ENCODE results near the gene NR2F1. TPM values are rescaled to one million over a fixed set of nuclear protein-coding genes. Genes with fewer than 3 reads are reported as not detected.
A peak's percentile ranks its signal among the peaks of the same experiment; 100 is the strongest.

The NR2F1 gene
- not detected in 2 replicates for total RNA-seq (2014; rRNA removed; shearing (Covaris generic))
- polyA plus RNA-seq (2016; fragmentation: Nextera tagmentation; extraction: Ambion mirVana) = not detected in 2 replicates
- long read RNA-seq = 0 reads

DNA sequence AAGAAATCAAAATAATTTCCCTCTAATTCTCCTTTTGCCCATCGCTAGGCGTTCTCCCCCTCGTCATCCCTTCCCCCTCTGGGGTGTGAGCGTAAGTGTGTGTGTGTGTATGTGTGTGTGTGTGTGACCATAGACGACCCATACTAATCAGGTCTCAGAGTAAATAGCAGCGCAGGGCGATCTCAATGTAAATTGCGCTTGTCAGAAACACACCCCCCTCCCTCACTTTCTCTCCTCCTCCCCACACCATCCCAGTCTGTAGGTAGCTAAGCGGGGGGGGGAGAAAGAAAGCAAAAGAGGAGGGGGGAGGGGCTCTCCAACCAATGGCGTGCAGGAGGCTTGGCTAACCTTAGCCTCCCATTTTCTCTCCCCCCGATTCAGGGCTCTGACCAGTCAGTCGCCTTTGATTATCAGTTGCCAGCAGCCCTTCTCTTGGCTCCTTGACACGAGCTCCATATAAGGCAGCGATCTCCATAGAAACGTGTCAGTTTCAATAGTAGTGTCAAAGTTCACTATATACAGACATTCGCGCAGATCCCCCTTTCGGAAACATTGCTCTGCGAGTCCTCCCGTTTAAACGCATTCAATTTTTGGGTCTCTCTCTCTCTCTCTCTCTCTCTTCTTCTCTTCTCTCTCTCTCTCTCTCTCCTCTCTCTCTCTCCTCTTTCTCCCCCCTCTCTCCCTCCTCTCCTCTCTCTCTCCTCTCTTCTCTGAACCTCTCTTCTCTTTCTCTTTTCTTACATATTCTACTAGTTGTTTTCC lies at the start of gene NR2F1:
Gene NR2F1 (plus strand): TSS at position 546 of the 762 bp plus-strand sequence. CDS start 1,802 bp downstream, outside the sequence.
- H3K36me3 ChIP-seq (ENCODE audit: insufficient read depth) = no peaks in the 10 kb centered on the region

DNA sequence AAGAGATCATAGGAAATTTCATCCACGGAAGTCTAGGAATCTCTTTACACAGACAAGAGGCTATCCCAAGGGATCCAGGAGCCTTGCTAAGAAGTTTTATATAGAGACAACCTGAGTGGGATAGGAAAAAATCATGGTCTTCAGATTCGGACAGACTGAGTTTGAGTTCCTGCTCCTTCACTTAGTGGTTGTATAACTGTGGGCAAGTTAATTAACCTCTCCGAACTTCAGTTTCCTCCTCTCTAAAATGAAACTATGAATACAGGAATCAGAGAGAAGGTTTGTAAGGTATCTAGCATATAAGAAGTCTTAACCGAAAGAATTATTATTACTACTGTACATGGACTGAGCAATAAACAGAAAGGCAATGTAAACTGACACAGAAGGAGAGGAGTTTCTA lies 37.1 kb upstream of the NR2F1 start:
- peaks cover 2% of the 10 kb centered on the region for H3K27me3 Mint-ChIP-seq (ENCODE audit: insufficient read depth, low read depth, poor library complexity)
- no peak overlapping the region for H3K27ac Mint-ChIP-seq
- Histone ChIP-seq H3K4me3 (no peak overlapping the region), H3K4me2 (no peak overlapping the region), H4K20me1 (replicated peaks; ENCODE audit: insufficient read depth) (no peaks in the 10 kb centered on the region), H2AFZ (no peak overlapping the region), H3F3A (replicated peaks; ENCODE audit: low read depth) (no peaks in the 10 kb centered on the region), H3K79me2 (replicated peaks; ENCODE audit: insufficient read depth) (no peaks in the 10 kb centered on the region), H3K4me1 (ENCODE audit: insufficient read depth) (no peaks in the 10 kb centered on the region), H3K36me3 (ENCODE audit: insufficient read depth) (no peaks in the 10 kb centered on the region), H3K9me2 (ENCODE audit: insufficient read depth) (no peaks in the 10 kb centered on the region), H3K27ac (ENCODE audit: low read depth) (no peak overlapping the region), H3K27me3 (ENCODE audit: insufficient read depth) (no peaks in the 10 kb centered on the region)
- H3K36me3 Mint-ChIP-seq (ENCODE audit: low read depth) = 0 out of 3 replicates have a peak, but pooled peaks cover 4% of the 10 kb centered on the region
- no peak overlapping the region for H3K4me3 Mint-ChIP-seq
- ATAC-seq (no peak), DNase-seq (ENCODE audit: low spot score) (no peak)
- H3K9me3 Mint-ChIP-seq = peaks cover 3% of the 10 kb centered on the region; the same call in 1 of the 3 replicates
- H3K4me1 Mint-ChIP-seq = no peaks in the 10 kb centered on the region
- TF ChIP-seq POLR2AphosphoS5 (IDR thresholded peaks at IDR 0.05; ENCODE audit: low read depth) (no peak), CREB1 (CRISPR knock-in tag; IDR thresholded peaks at IDR 0.05; ENCODE audit: low read depth) (no peak), EZH2 (IDR thresholded peaks at IDR 0.05; ENCODE audit: low read depth, unreplicated experiment) (no peak), JUNB (IDR thresholded peaks at IDR 0.05; ENCODE audit: unreplicated experiment) (no peak), STAT1 (IDR thresholded peaks at IDR 0.05; ENCODE audit: unreplicated experiment) (no peak), EZH2phosphoT487 (IDR thresholded peaks at IDR 0.05; ENCODE audit: unreplicated experiment) (no peak)
- TF ChIP-seq, protein P1, sequence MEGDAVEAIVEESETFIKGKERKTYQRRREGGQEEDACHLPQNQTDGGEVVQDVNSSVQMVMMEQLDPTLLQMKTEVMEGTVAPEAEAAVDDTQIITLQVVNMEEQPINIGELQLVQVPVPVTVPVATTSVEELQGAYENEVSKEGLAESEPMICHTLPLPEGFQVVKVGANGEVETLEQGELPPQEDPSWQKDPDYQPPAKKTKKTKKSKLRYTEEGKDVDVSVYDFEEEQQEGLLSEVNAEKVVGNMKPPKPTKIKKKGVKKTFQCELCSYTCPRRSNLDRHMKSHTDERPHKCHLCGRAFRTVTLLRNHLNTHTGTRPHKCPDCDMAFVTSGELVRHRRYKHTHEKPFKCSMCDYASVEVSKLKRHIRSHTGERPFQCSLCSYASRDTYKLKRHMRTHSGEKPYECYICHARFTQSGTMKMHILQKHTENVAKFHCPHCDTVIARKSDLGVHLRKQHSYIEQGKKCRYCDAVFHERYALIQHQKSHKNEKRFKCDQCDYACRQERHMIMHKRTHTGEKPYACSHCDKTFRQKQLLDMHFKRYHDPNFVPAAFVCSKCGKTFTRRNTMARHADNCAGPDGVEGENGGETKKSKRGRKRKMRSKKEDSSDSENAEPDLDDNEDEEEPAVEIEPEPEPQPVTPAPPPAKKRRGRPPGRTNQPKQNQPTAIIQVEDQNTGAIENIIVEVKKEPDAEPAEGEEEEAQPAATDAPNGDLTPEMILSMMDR (conservative IDR thresholded peaks at IDR 0.05; ENCODE audit: low read depth in 2 of 2) = no peak
- TF ChIP-seq, protein P2, sequence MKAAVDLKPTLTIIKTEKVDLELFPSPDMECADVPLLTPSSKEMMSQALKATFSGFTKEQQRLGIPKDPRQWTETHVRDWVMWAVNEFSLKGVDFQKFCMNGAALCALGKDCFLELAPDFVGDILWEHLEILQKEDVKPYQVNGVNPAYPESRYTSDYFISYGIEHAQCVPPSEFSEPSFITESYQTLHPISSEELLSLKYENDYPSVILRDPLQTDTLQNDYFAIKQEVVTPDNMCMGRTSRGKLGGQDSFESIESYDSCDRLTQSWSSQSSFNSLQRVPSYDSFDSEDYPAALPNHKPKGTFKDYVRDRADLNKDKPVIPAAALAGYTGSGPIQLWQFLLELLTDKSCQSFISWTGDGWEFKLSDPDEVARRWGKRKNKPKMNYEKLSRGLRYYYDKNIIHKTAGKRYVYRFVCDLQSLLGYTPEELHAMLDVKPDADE (IDR thresholded peaks at IDR 0.05) = no peak
- TF ChIP-seq, protein P3, sequence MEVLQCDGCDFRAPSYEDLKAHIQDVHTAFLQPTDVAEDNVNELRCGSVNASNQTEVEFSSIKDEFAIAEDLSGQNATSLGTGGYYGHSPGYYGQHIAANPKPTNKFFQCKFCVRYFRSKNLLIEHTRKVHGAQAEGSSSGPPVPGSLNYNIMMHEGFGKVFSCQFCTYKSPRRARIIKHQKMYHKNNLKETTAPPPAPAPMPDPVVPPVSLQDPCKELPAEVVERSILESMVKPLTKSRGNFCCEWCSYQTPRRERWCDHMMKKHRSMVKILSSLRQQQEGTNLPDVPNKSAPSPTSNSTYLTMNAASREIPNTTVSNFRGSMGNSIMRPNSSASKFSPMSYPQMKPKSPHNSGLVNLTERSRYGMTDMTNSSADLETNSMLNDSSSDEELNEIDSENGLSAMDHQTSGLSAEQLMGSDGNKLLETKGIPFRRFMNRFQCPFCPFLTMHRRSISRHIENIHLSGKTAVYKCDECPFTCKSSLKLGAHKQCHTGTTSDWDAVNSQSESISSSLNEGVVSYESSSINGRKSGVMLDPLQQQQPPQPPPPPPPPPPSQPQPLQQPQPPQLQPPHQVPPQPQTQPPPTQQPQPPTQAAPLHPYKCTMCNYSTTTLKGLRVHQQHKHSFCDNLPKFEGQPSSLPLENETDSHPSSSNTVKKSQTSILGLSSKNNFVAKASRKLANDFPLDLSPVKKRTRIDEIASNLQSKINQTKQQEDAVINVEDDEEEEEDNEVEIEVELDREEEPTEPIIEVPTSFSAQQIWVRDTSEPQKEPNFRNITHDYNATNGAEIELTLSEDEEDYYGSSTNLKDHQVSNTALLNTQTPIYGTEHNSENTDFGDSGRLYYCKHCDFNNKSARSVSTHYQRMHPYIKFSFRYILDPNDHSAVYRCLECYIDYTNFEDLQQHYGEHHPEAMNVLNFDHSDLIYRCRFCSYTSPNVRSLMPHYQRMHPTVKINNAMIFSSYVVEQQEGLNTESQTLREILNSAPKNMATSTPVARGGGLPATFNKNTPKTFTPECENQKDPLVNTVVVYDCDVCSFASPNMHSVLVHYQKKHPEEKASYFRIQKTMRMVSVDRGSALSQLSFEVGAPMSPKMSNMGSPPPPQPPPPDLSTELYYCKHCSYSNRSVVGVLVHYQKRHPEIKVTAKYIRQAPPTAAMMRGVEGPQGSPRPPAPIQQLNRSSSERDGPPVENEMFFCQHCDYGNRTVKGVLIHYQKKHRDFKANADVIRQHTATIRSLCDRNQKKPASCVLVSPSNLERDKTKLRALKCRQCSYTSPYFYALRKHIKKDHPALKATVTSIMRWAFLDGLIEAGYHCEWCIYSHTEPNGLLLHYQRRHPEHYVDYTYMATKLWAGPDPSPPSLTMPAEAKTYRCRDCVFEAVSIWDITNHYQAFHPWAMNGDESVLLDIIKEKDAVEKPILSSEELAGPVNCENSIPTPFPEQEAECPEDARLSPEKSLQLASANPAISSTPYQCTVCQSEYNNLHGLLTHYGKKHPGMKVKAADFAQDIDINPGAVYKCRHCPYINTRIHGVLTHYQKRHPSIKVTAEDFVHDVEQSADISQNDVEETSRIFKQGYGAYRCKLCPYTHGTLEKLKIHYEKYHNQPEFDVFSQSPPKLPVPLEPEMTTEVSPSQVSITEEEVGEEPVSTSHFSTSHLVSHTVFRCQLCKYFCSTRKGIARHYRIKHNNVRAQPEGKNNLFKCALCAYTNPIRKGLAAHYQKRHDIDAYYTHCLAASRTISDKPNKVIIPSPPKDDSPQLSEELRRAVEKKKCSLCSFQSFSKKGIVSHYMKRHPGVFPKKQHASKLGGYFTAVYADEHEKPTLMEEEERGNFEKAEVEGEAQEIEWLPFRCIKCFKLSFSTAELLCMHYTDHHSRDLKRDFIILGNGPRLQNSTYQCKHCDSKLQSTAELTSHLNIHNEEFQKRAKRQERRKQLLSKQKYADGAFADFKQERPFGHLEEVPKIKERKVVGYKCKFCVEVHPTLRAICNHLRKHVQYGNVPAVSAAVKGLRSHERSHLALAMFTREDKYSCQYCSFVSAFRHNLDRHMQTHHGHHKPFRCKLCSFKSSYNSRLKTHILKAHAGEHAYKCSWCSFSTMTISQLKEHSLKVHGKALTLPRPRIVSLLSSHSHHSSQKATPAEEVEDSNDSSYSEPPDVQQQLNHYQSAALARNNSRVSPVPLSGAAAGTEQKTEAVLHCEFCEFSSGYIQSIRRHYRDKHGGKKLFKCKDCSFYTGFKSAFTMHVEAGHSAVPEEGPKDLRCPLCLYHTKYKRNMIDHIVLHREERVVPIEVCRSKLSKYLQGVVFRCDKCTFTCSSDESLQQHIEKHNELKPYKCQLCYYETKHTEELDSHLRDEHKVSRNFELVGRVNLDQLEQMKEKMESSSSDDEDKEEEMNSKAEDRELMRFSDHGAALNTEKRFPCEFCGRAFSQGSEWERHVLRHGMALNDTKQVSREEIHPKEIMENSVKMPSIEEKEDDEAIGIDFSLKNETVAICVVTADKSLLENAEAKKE (CRISPR knock-in tag; IDR thresholded peaks at IDR 0.05) = no peak

More for the DNA sequence above, at the start of gene NR2F1:
- Histone ChIP-seq H3F3A (replicated peaks; ENCODE audit: low read depth) (peaks cover 22% of the 10 kb centered on the region), H2AFZ (no peak within 1 kb of the TSS), H3K9me2 (ENCODE audit: insufficient read depth) (no peaks in the 10 kb centered on the region), H4K20me1 (replicated peaks; ENCODE audit: insufficient read depth) (peaks cover 27% of the 10 kb centered on the region; the same call in 1 of the 2 replicates), H3K4me3 (peak within 1 kb of the TSS; percentile 46), H3K27ac (ENCODE audit: low read depth) (no peak within 1 kb of the TSS), H3K4me2 (peak within 1 kb of the TSS; percentile 64), H3K27me3 (ENCODE audit: insufficient read depth) (peaks cover 95% of the 10 kb centered on the region), H3K4me1 (ENCODE audit: insufficient read depth) (peaks cover 55% of the 10 kb centered on the region), H3K79me2 (replicated peaks; ENCODE audit: insufficient read depth) (no peaks in the 10 kb centered on the region)
- Mint-ChIP-seq H3K9me3 (no peaks in the 10 kb centered on the region; the same call in 1 of the 3 replicates), H3K4me1 (peaks cover 33% of the 10 kb centered on the region), H3K4me3 (no peak within 1 kb of the TSS; the same call in 2 of the 3 replicates), H3K27me3 (ENCODE audit: insufficient read depth, low read depth, poor library complexity) (peaks cover 28% of the 10 kb centered on the region), H3K36me3 (ENCODE audit: low read depth) (no peaks in the 10 kb centered on the region; the same call in 2 of the 3 replicates), H3K27ac (no peak within 1 kb of the TSS)
- ATAC-seq (peak; percentile 11), DNase-seq (ENCODE audit: low spot score) (peak; percentile 93)
- TF ChIP-seq ZNF331 (CRISPR knock-in tag; IDR thresholded peaks at IDR 0.05; ENCODE audit: low read depth) = no peak
- peak; percentile 4 for TF ChIP-seq CREB1 (CRISPR knock-in tag; IDR thresholded peaks at IDR 0.05; ENCODE audit: low read depth)
